Activated T-cell treated with anti-CD3 and anti-CD28 coated beads, Interleukin-2, amount 50 U/mL, for 72 hours (primary cell): ENCODE results near the gene UCK2. TPM values are rescaled to one million over a fixed set of nuclear protein-coding genes. Genes with fewer than 3 reads are reported as not detected.

Source experiments
- ATAC-seq, 2 donors: fragments of 150-1000 bp; cut with Tn5 transposase; replicated peaks in 1 of 2; 2 replicates each; pipeline ENCODE4 v1.10.0; 2021; ENCODE audit warnings: moderate library complexity in 2 of 2, mild to moderate bottlenecking in 1 of 2
- DNase-seq, 2 donors: peaks; one replicate each; pipeline ENCODE4 v3.0.0; 2021 to 2022; ENCODE audit warnings: mixed read lengths in 1 of 2
- H3K27ac Mint-ChIP-seq: one replicate; pipeline ENCODE4 v1.8.0; 2022; ENCODE audit warnings: mild to moderate bottlenecking, moderate library complexity, mixed read lengths
- H3K27me3 Mint-ChIP-seq: one replicate; pipeline ENCODE4 v1.8.0; 2022; ENCODE audit warnings: low read depth, mixed read lengths
- H3K36me3 Mint-ChIP-seq, 2 donors: one replicate each; pipeline ENCODE4 v1.8.0; 2022; ENCODE audit warnings: mixed read lengths in 2 of 2, mild to moderate bottlenecking in 1 of 2; ENCODE audit not compliant: insufficient read depth in 2 of 2
- H3K4me1 Mint-ChIP-seq: one replicate; pipeline ENCODE4 v1.8.0; 2022; ENCODE audit warnings: low read depth, mixed read lengths
- H3K4me3 Mint-ChIP-seq, 2 donors: one replicate each; pipeline ENCODE4 v1.8.0; 2022; ENCODE audit warnings: mild to moderate bottlenecking in 2 of 2, mixed read lengths in 2 of 2, moderate library complexity in 2 of 2
- H3K9me3 Mint-ChIP-seq, 2 donors: one replicate each; pipeline ENCODE4 v1.8.0; 2022; ENCODE audit warnings: mixed read lengths in 2 of 2
- total RNA-seq, 2 donors: library from RNA; stranded (reverse); gene quantifications; one replicate each; pipeline ENCODE4 v1.2.3, GENCODE V29; 2022

Gene UCK2
- total RNA-seq, 2 donors from 2014 or later, result 39.8 to 47.3 TPM

DNA sequence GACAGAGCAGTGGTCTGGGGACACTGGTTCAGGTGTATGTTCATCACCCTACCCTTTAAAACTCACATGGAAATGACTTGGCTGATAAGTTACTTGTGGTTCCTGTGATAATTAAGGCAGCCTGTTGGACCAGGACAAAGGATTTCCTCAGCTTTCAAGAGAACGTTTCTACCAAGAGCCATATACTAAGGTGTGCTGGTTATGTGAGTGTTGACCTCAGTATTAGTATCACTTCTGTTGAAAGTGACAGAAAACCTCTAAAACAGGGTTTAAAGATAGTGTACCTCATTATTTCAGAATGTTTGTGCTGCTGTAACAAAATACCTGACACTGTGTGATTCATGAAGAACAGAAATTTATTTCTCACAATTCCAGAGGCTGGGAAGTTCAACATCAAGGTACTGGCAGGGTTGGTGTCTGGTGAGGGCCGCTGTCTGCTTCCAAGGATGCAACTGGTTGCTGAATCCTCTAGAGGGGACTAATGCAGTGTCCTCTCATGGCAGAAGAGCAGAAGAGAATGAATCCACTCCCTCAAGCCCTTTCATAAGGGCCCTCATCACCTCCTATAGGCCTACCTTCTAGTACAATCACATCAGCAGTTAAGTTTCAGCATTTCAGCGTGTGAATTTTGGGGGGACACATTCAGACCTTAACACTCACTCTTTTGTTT, 54.9 kb downstream of the UCK2 start:
- H3K27ac Mint-ChIP-seq, result no peak overlapping the region
- H3K27me3 Mint-ChIP-seq, result no peaks in the 10 kb centered on the region
- H3K9me3 Mint-ChIP-seq, result no peaks in the 10 kb centered on the region
- DNase-seq, result no peak
- H3K4me1 Mint-ChIP-seq, result peaks cover 55% of the 10 kb centered on the region
- peaks cover 4 to 9% of the 10 kb centered on the region in 2 donors for H3K36me3 Mint-ChIP-seq
- H3K4me3 Mint-ChIP-seq, result no peak overlapping the region
- no peak for ATAC-seq

DNA sequence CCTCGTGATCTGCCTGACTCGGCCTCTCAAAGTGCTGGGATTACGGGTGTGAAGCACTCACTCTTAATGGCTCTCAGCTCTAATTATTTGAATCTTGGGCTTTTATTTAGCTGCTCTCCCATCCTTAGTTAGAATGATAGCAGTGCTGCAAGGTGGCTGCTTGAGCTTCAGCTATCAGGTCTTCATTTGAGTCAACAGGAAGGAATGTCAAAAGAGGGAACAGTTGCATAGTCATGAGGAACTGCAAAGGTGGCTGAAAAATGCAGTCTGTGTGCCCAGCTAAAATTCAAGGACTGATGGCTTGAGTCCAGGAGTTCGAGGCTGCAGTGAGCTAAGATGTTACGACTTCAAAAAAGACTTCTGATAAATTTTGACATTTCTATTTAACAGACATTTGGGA, 55.6 kb downstream of the UCK2 start:
- H3K27me3 Mint-ChIP-seq, result no peaks in the 10 kb centered on the region
- peaks cover 47% of the 10 kb centered on the region for H3K4me1 Mint-ChIP-seq
- DNase-seq (no peak), ATAC-seq (no peak)
- H3K9me3 Mint-ChIP-seq, result no peaks in the 10 kb centered on the region
- H3K27ac Mint-ChIP-seq, result no peak overlapping the region
- H3K36me3 Mint-ChIP-seq, result peaks cover under 1 to 6% of the 10 kb centered on the region in 2 donors
- H3K4me3 Mint-ChIP-seq, result no peak overlapping the region

- no peak for DNase-seq
- Mint-ChIP-seq H3K27me3 (no peaks in the 10 kb centered on the region), H3K4me3 (no peak overlapping the region), H3K4me1 (peaks cover 36% of the 10 kb centered on the region), H3K36me3 (peaks cover 0 to 1% of the 10 kb centered on the region in 2 donors), H3K27ac (no peak overlapping the region), H3K9me3 (no peaks in the 10 kb centered on the region)
- no peak for ATAC-seq
These were observed 56.7 kb downstream of the UCK2 start for GRCh38 chr1:165884009-165884689.

DNA sequence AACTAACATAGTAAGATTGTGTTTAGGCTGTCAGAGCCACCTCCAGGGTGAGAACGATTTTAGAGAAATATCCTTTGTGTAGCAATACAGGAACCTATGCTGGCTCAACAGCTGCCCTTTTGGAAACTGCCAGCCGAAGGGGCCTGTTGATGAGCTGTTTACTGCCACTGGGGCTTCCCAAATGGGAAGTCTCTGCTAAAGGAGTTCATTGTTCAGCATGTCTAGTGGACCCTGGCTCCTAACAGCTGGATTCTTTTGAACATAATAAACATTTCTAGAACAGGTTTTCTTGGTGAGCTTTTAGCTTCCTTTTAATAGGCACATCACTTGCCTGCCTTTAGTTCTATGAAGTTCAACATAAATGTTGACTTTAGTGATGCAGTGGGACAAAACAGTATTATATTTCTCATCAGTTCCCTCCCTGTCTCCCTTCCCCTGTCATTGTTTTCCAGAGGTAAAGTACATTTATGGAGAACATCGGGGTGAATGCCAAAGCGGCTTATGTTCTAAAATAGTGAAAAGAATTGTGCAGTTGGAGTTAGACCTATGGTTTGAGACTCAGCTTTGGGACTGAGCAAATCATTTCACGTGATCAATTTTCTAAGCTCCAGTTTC, 57.4 kb downstream of the UCK2 start:
- Mint-ChIP-seq H3K27ac (no peak overlapping the region), H3K36me3 (peaks cover 0 to under 1% of the 10 kb centered on the region in 2 donors), H3K4me3 (no peak overlapping the region), H3K9me3 (no peaks in the 10 kb centered on the region), H3K4me1 (peaks cover 30% of the 10 kb centered on the region), H3K27me3 (no peaks in the 10 kb centered on the region)
- DNase-seq, result no peak
- no peak for ATAC-seq

DNA sequence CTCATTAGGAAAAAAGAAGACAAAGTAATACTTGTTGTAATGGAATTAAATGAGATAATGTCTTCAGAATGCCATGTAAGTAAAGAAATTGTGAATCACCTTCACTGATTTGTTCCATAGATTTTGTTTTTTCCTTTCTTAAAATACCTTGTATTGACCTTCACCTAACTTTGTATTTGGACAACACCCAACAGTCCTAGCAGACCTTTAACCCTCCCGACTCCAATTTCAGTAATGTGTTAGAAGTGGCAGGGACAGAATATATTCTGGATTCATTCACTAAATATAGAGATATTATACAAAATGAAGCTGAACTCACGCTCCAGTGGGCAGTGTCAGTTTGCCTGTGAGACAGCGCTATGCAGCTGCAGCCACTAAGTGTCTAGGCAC, 57.9 kb downstream of the UCK2 start:
- Mint-ChIP-seq H3K9me3 (no peaks in the 10 kb centered on the region), H3K4me3 (no peak overlapping the region), H3K4me1 (peaks cover 28% of the 10 kb centered on the region), H3K27me3 (no peaks in the 10 kb centered on the region), H3K27ac (no peak overlapping the region), H3K36me3 (peaks cover 0 to 5% of the 10 kb centered on the region in 2 donors)
- no peak for DNase-seq
- no peak for ATAC-seq

GRCh38 chr1:165886193-165886592, 58.8 kb downstream of the UCK2 start:
- Mint-ChIP-seq H3K36me3 (peaks cover 0 to 9% of the 10 kb centered on the region in 2 donors), H3K27ac (no peak overlapping the region), H3K27me3 (no peaks in the 10 kb centered on the region), H3K4me1 (peaks cover 28% of the 10 kb centered on the region), H3K9me3 (no peaks in the 10 kb centered on the region), H3K4me3 (no peak overlapping the region)
- DNase-seq, result no peak
- no peak for ATAC-seq

GRCh38 chr1:165886983-165887382, 59.6 kb downstream of the UCK2 start:
- no peaks in the 10 kb centered on the region for H3K9me3 Mint-ChIP-seq
- peaks cover 3 to 14% of the 10 kb centered on the region in 2 donors for H3K36me3 Mint-ChIP-seq
- no peak overlapping the region for H3K4me3 Mint-ChIP-seq
- no peak overlapping the region for H3K27ac Mint-ChIP-seq
- no peak for DNase-seq
- no peak for ATAC-seq
- peaks cover 28% of the 10 kb centered on the region for H3K4me1 Mint-ChIP-seq
- H3K27me3 Mint-ChIP-seq, result no peaks in the 10 kb centered on the region

GRCh38 chr1:165887877-165888551, 60.6 kb downstream of the UCK2 start:
- Mint-ChIP-seq H3K4me1 (peaks cover 25% of the 10 kb centered on the region), H3K9me3 (no peaks in the 10 kb centered on the region), H3K4me3 (no peak overlapping the region), H3K27ac (no peak overlapping the region), H3K27me3 (no peaks in the 10 kb centered on the region), H3K36me3 (peaks cover 3 to 17% of the 10 kb centered on the region in 2 donors)
- ATAC-seq (no peak), DNase-seq (no peak)

DNA sequence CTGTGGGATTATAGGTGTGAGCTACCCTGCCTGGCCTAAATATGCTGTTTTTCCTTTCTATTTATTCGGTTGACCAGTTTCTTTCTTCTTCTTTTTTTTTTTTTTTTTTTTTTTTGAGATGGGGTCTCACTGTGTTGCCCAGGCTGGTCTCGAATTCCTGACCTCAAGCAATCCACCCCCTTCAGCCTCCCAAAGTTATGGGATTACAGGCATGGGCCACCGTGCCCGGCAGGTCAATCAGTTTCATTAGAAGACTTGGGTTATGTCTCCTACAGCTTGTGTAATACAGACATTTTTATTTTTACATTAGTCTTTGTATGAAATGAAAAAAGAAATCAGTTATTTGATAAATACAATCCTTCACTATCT, 61.1 kb downstream of the UCK2 start:
- ATAC-seq, result no peak
- no peak for DNase-seq
- peaks cover 20% of the 10 kb centered on the region for H3K4me1 Mint-ChIP-seq
- peaks cover 3 to 17% of the 10 kb centered on the region in 2 donors for H3K36me3 Mint-ChIP-seq
- H3K27ac Mint-ChIP-seq, result peak overlapping the region; percentile 39
- H3K4me3 Mint-ChIP-seq, result no peak overlapping the region
- H3K9me3 Mint-ChIP-seq, result no peaks in the 10 kb centered on the region
- no peaks in the 10 kb centered on the region for H3K27me3 Mint-ChIP-seq

DNA sequence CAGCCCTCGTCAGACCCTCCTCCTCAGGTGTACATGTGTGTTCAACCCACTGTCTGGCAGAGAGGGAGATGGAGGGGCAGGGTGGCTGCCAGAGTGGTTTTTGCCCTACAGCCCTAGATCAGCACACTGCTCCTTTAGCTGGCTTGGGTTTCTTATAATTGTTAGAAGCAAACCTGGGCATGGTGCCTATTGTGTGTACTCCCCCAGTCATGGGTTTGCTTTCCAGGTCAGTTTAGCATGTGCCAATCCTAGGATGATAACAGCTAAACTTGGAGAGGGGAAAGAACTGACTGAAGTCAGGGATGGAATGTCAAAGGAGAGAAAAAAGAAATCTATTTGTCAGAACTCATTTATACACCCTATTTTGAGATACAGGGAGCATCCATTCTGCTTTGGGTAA, 63.3 kb downstream of the UCK2 start:
- H3K9me3 Mint-ChIP-seq, result no peaks in the 10 kb centered on the region
- peaks cover 11% of the 10 kb centered on the region for H3K4me1 Mint-ChIP-seq
- no peak overlapping the region for H3K27ac Mint-ChIP-seq
- H3K27me3 Mint-ChIP-seq, result no peaks in the 10 kb centered on the region
- H3K4me3 Mint-ChIP-seq, result no peak overlapping the region
- ATAC-seq, result no peak
- H3K36me3 Mint-ChIP-seq, result peaks cover 3 to 19% of the 10 kb centered on the region in 2 donors
- DNase-seq, result no peak

DNA sequence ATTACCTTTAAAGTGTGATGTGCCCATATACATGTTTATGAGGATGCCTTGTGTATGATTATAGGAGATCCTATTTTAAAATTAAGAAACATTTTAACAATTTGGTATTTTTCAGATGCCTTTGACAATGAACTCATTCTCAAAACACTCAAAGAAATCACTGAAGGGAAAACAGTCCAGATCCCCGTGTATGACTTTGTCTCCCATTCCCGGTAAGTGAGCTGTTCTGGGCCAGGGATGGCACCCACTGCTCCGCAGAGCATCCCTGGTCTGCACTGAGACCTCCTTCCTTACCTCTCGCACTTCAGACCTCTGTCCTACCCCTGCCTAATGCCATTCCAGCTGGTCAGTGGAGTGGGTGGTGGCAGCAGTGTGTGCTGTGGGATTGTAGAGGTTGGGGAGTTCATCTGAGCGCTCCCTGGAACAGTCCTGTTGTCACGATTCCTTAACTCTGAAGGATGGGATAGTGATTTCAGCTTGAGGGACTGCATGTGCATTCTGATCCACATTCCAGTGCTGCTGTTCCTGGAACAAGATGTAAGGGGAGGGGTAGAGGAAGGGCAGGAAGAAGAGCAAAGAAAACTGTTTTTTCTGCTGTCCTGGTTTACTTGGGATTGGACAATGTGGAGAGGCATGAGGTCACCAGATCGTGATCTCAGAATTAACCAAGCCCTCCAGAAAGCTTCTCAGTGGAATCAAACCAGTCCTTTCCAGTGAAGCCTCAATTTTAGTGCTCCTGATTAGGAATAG, 63.9 kb downstream of the UCK2 start:
- Mint-ChIP-seq H3K27ac (no peak overlapping the region), H3K27me3 (no peaks in the 10 kb centered on the region), H3K36me3 (peaks cover 3 to 23% of the 10 kb centered on the region in 2 donors), H3K4me3 (no peak overlapping the region), H3K9me3 (no peaks in the 10 kb centered on the region), H3K4me1 (peaks cover 9% of the 10 kb centered on the region)
- DNase-seq (no peak), ATAC-seq (no peak)

DNA sequence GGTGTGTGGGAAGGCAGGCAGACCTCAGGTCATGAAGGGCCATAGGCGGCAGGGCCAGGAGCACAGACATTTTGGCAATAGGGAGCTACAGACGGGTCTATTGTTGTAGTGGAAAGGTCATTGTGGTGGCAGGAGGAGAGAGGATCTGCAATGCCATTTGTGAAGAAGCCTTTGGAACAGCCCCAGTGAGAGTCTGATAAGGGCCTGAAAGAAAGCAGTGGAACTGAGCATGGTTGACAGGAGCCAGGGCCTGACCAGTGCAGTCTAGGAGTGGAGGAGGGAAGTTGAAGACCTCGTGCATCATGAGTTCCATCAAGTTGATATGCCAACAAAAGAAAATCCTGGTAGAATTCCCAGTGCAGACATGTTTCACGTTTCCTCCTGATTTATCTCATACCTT, 65.5 kb downstream of the UCK2 start:
- Mint-ChIP-seq H3K27ac (no peak overlapping the region), H3K4me3 (no peak overlapping the region), H3K27me3 (no peaks in the 10 kb centered on the region), H3K4me1 (no peaks in the 10 kb centered on the region), H3K9me3 (no peaks in the 10 kb centered on the region), H3K36me3 (peaks cover 3 to 24% of the 10 kb centered on the region in 2 donors)
- DNase-seq (no peak), ATAC-seq (no peak)

DNA sequence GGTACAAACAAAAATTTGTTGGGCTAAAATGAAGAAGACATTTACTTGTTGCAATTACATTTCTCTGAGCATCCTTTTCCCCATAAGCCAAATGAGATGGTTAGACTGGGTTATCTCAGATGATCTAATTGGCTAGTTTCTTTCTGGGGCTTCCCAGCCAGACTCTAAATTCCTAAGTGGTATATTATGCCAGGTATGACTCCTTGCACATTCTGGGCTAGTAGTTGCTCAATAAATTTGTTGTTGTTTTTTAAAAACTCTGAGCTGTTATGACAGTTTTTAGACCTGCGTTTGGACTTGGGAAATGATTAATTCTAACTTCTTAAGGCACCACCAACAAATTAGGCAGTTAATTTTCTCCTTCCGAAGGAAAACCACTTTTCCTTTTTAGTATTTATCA, 66.1 kb downstream of the UCK2 start:
- no peaks in the 10 kb centered on the region for H3K9me3 Mint-ChIP-seq
- H3K27ac Mint-ChIP-seq, result no peak overlapping the region
- no peak overlapping the region for H3K4me3 Mint-ChIP-seq
- H3K4me1 Mint-ChIP-seq, result no peaks in the 10 kb centered on the region
- H3K27me3 Mint-ChIP-seq, result no peaks in the 10 kb centered on the region
- H3K36me3 Mint-ChIP-seq, result peaks cover 3 to 30% of the 10 kb centered on the region in 2 donors
- ATAC-seq, result no peak
- no peak for DNase-seq
